ENCODE results near the gene PNMA6A. TPM values are rescaled to one million over a fixed set of nuclear protein-coding genes. Genes with fewer than 3 reads are reported as not detected.
"Not testable (repeated sequence)": the region's sequence is repeated elsewhere in the genome, so short reads cannot be mapped to it uniquely, and the experiment has no call there.

PNMA6A gene
- total RNA-seq, 3 donors from 2014 or later, result 1.1 to 2.0 (median 1.3) TPM

- no peaks in the 10 kb centered on the region for H3K4me1 Mint-ChIP-seq (ENCODE audit: low read depth)
- no peaks in the 10 kb centered on the region for H3K9me3 Mint-ChIP-seq
- H3K36me3 Mint-ChIP-seq (ENCODE audit: insufficient read depth), result no peaks in the 10 kb centered on the region
- H3K27me3 Mint-ChIP-seq (ENCODE audit: low read depth), result no peaks in the 10 kb centered on the region
- ATAC-seq, result no peak
- no peak for DNase-seq
- no peak overlapping the region for H3K4me3 Mint-ChIP-seq
These were observed 8.9 kb upstream of the PNMA6A start for GRCh38 chrX:153063315-153063714.

GRCh38 chrX:153064061-153064460 lies 8.2 kb upstream of the PNMA6A start:
- H3K4me1 Mint-ChIP-seq (ENCODE audit: low read depth), result no peaks in the 10 kb centered on the region
- H3K27me3 Mint-ChIP-seq (ENCODE audit: low read depth), result no peaks in the 10 kb centered on the region
- no peaks in the 10 kb centered on the region for H3K9me3 Mint-ChIP-seq
- no peaks in the 10 kb centered on the region for H3K36me3 Mint-ChIP-seq (ENCODE audit: insufficient read depth)
- DNase-seq (no peak), ATAC-seq (no peak)
- no peak overlapping the region for H3K4me3 Mint-ChIP-seq

- H3K4me3 Mint-ChIP-seq, result no peak overlapping the region
- H3K4me1 Mint-ChIP-seq (ENCODE audit: low read depth), result no peaks in the 10 kb centered on the region
- H3K9me3 Mint-ChIP-seq, result no peaks in the 10 kb centered on the region
- no peak for DNase-seq
- H3K27me3 Mint-ChIP-seq (ENCODE audit: low read depth), result no peaks in the 10 kb centered on the region
- H3K36me3 Mint-ChIP-seq (ENCODE audit: insufficient read depth), result no peaks in the 10 kb centered on the region
- no peak for ATAC-seq
These were observed 6.9 kb upstream of the PNMA6A start for GRCh38 chrX:153065389-153065788.

- not testable (repeated sequence) for H3K9me3 Mint-ChIP-seq; H3K27me3 Mint-ChIP-seq (ENCODE audit: low read depth); ATAC-seq; H3K4me3 Mint-ChIP-seq; H3K4me1 Mint-ChIP-seq (ENCODE audit: low read depth); H3K36me3 Mint-ChIP-seq (ENCODE audit: insufficient read depth); DNase-seq
These were observed 5.9 kb upstream of the PNMA6A start for GRCh38 chrX:153066402-153066801.

GRCh38 chrX:153073331-153073730 lies 1.1 kb downstream of the PNMA6A start:
- H3K4me1 Mint-ChIP-seq (ENCODE audit: low read depth); H3K4me3 Mint-ChIP-seq; H3K27me3 Mint-ChIP-seq (ENCODE audit: low read depth); ATAC-seq; H3K36me3 Mint-ChIP-seq (ENCODE audit: insufficient read depth); DNase-seq; H3K9me3 Mint-ChIP-seq: not testable (repeated sequence)

GRCh38 chrX:153074262-153074899 lies 2.1 kb downstream of the PNMA6A start:
- H3K4me1 Mint-ChIP-seq (ENCODE audit: low read depth), result peaks cover 1% of the 10 kb centered on the region

GRCh38 chrX:153074935-153075334 lies 2.7 kb downstream of the PNMA6A start:
- H3K9me3 Mint-ChIP-seq, result no peaks in the 10 kb centered on the region
- H3K4me1 Mint-ChIP-seq (ENCODE audit: low read depth), result peaks cover 1% of the 10 kb centered on the region
- H3K36me3 Mint-ChIP-seq (ENCODE audit: insufficient read depth), result no peaks in the 10 kb centered on the region
- H3K27me3 Mint-ChIP-seq (ENCODE audit: low read depth), result no peaks in the 10 kb centered on the region
- ATAC-seq (no peak), DNase-seq (no peak)
- no peak overlapping the region for H3K4me3 Mint-ChIP-seq

More at GRCh38 chrX:153074262-153074899, 2.1 kb downstream of the PNMA6A start:
- no peak for DNase-seq
- H3K27me3 Mint-ChIP-seq (ENCODE audit: low read depth), result no peaks in the 10 kb centered on the region
- no peaks in the 10 kb centered on the region for H3K9me3 Mint-ChIP-seq
- no peak overlapping the region for H3K4me3 Mint-ChIP-seq
- no peaks in the 10 kb centered on the region for H3K36me3 Mint-ChIP-seq (ENCODE audit: insufficient read depth)
- no peak for ATAC-seq

- DNase-seq, result no peak
- Mint-ChIP-seq H3K9me3 (no peaks in the 10 kb centered on the region), H3K36me3 (ENCODE audit: insufficient read depth) (no peaks in the 10 kb centered on the region), H3K4me3 (no peak overlapping the region), H3K4me1 (ENCODE audit: low read depth) (peaks cover 1% of the 10 kb centered on the region), H3K27me3 (ENCODE audit: low read depth) (no peaks in the 10 kb centered on the region)
- ATAC-seq, result no peak
These were observed 3.1 kb downstream of the PNMA6A start for GRCh38 chrX:153075366-153075765.

- not testable (repeated sequence) for H3K36me3 Mint-ChIP-seq (ENCODE audit: insufficient read depth); DNase-seq; H3K9me3 Mint-ChIP-seq; H3K27me3 Mint-ChIP-seq (ENCODE audit: low read depth); H3K4me1 Mint-ChIP-seq (ENCODE audit: low read depth); H3K4me3 Mint-ChIP-seq
- ATAC-seq, result peak; percentile 88 to 90
These were observed 5.3 kb downstream of the PNMA6A start for GRCh38 chrX:153077437-153078135.

GRCh38 chrX:153083238-153083923 lies 11.1 kb downstream of the PNMA6A start:
- H3K9me3 Mint-ChIP-seq; DNase-seq; ATAC-seq; H3K4me1 Mint-ChIP-seq (ENCODE audit: low read depth); H3K4me3 Mint-ChIP-seq; H3K36me3 Mint-ChIP-seq (ENCODE audit: insufficient read depth); H3K27me3 Mint-ChIP-seq (ENCODE audit: low read depth): not testable (repeated sequence)

GRCh38 chrX:153102418-153102817 lies 30.2 kb downstream of the PNMA6A start:
- DNase-seq, result no peak
- H3K4me3 Mint-ChIP-seq, result no peak overlapping the region
- no peak for ATAC-seq
- H3K4me1 Mint-ChIP-seq (ENCODE audit: low read depth), result peaks cover 8% of the 10 kb centered on the region
- H3K9me3 Mint-ChIP-seq, result peaks cover 34% of the 10 kb centered on the region
- H3K27me3 Mint-ChIP-seq (ENCODE audit: low read depth), result no peaks in the 10 kb centered on the region
- H3K36me3 Mint-ChIP-seq (ENCODE audit: insufficient read depth), result no peaks in the 10 kb centered on the region

GRCh38 chrX:153104959-153105358 lies 32.7 kb downstream of the PNMA6A start:
- H3K36me3 Mint-ChIP-seq (ENCODE audit: insufficient read depth); H3K4me1 Mint-ChIP-seq (ENCODE audit: low read depth); H3K27me3 Mint-ChIP-seq (ENCODE audit: low read depth); ATAC-seq; DNase-seq; H3K4me3 Mint-ChIP-seq: not testable (repeated sequence)
- H3K9me3 Mint-ChIP-seq, result peaks cover 34% of the 10 kb centered on the region

GRCh38 chrX:153106092-153106801 lies 34.0 kb downstream of the PNMA6A start:
- not testable (repeated sequence) for H3K27me3 Mint-ChIP-seq (ENCODE audit: low read depth); H3K4me1 Mint-ChIP-seq (ENCODE audit: low read depth); H3K4me3 Mint-ChIP-seq; DNase-seq; H3K36me3 Mint-ChIP-seq (ENCODE audit: insufficient read depth)
- ATAC-seq, result peak in 1 of 2 donors; percentile 58
- peaks cover 26% of the 10 kb centered on the region for H3K9me3 Mint-ChIP-seq

GRCh38 chrX:153110735-153111134 lies 38.5 kb downstream of the PNMA6A start:
- not testable (repeated sequence) for H3K4me1 Mint-ChIP-seq (ENCODE audit: low read depth)

More at GRCh38 chrX:153110735-153111134, 38.5 kb downstream of the PNMA6A start:
- not testable (repeated sequence) for DNase-seq; H3K27me3 Mint-ChIP-seq (ENCODE audit: low read depth); H3K9me3 Mint-ChIP-seq; H3K36me3 Mint-ChIP-seq (ENCODE audit: insufficient read depth); H3K4me3 Mint-ChIP-seq; ATAC-seq

Measured in activated T-cell treated with anti-CD3 and anti-CD28 coated beads, Interleukin-2, amount 50 U/mL, for 4 hours (primary cell).